IMR-90 (cell line): ENCODE results near the gene GLI1. TPM values are rescaled to one million over a fixed set of nuclear protein-coding genes. Genes with fewer than 3 reads are reported as not detected.

ENCODE experiments used
- ATAC-seq: fragments of 200-7000 bp; cut with Tn5 transposase; 2 replicates; pipeline ENCODE4 v1.9.1; 2020; ENCODE audit warnings: low read depth, mild to moderate bottlenecking, moderate library complexity
- BruUV-seq: library from RNA; stranded (reverse); fragments of 400-500 nt; replicated peaks from 2 replicates; lab custom pipeline; 2021; lab: Mats Ljungman, UMichigan
- CTCF ChIA-PET: fragments of 300-600 bp; formaldehyde crosslinking; extraction: SDS; loops from one replicate; lab custom pipeline; 2021; ENCODE audit warnings: antibody characterized with exemption; lab: Yijun Ruan, JAX
- POLR2A ChIA-PET: fragments of 300-600 bp; sonication (Branson Sonifier 250); formaldehyde crosslinking; loops from one replicate; lab custom pipeline; 2022; ENCODE audit warnings: antibody characterized with exemption; ENCODE audit not compliant: unreplicated experiment; lab: Charles Lee
- DNase-seq: peaks from one replicate; pipeline ENCODE4 v3.0.0; 2013
- H2AFZ ChIP-seq: replicated peaks from 2 replicates; pipeline ENCODE3; 2013; ENCODE audit warnings: low read length, mild to moderate bottlenecking; ENCODE audit not compliant: poor library complexity
- H2AK5ac ChIP-seq: 2 replicates; pipeline ENCODE4 v1.6.1; 2013; ENCODE audit warnings: low read depth, low read length, inconsistent platforms
- H2AK9ac ChIP-seq: replicated peaks from 2 replicates; pipeline ENCODE3; 2013; ENCODE audit warnings: mild to moderate bottlenecking, low read depth, low read length, moderate library complexity; ENCODE audit not compliant: poor library complexity
- H2BK120ac ChIP-seq: 2 replicates; pipeline ENCODE4 v1.6.1; 2013; ENCODE audit warnings: low read depth, low read length, inconsistent platforms
- H2BK15ac ChIP-seq: 3 replicates; pipeline ENCODE4 v1.6.1; 2013; ENCODE audit warnings: low read depth, low read length, inconsistent platforms
- H2BK20ac ChIP-seq: 2 replicates; pipeline ENCODE4 v1.6.1; 2013; ENCODE audit warnings: low read depth, mild to moderate bottlenecking, inconsistent platforms, low read length, moderate library complexity
- H2BK5ac ChIP-seq: 2 replicates; pipeline ENCODE4 v1.6.1; 2013; ENCODE audit warnings: mild to moderate bottlenecking, low read depth, low read length, inconsistent platforms; ENCODE audit not compliant: poor library complexity, severe bottlenecking
- H3K14ac ChIP-seq: replicated peaks from 2 replicates; pipeline ENCODE4 v1.6.1; 2013; ENCODE audit warnings: low read depth, low read length, inconsistent platforms
- H3K18ac ChIP-seq: 2 replicates; pipeline ENCODE4 v1.6.1; 2013; ENCODE audit warnings: low read depth, low read length, control low read depth
- H3K23ac ChIP-seq: 2 replicates; pipeline ENCODE4 v1.6.1; 2013; ENCODE audit warnings: low read depth, low read length, inconsistent platforms
- H3K27ac ChIP-seq: 2 replicates; pipeline ENCODE4 v1.5.1; 2013; ENCODE audit warnings: mild to moderate bottlenecking, control low read depth, low read length; ENCODE audit not compliant: insufficient read depth
- H3K27me3 ChIP-seq: 2 replicates; pipeline ENCODE4 v1.6.1; 2013; ENCODE audit warnings: low read length; ENCODE audit not compliant: control insufficient read depth, insufficient read depth
- H3K36me3 ChIP-seq: 2 replicates; pipeline ENCODE4 v1.6.1; 2013; ENCODE audit warnings: low read length, mixed read lengths; ENCODE audit not compliant: control insufficient read depth, insufficient read depth
- H3K4ac ChIP-seq: 2 replicates; pipeline ENCODE4 v1.6.1; 2013; ENCODE audit warnings: low read depth, low read length, inconsistent platforms
- H3K4me1 ChIP-seq: 2 replicates; pipeline ENCODE4 v1.6.1; 2013; ENCODE audit warnings: low read length, mixed read lengths; ENCODE audit not compliant: control insufficient read depth, insufficient read depth
- H3K4me2 ChIP-seq: 2 replicates; pipeline ENCODE4 v1.6.1; 2013; ENCODE audit warnings: low read depth, mild to moderate bottlenecking, control low read depth, low read length, moderate library complexity
- H3K4me3 ChIP-seq: 2 replicates; pipeline ENCODE4 v1.5.1; 2013; ENCODE audit warnings: low read depth, mild to moderate bottlenecking, control low read depth, low read length, moderate library complexity; ENCODE audit not compliant: insufficient read depth
- H3K56ac ChIP-seq: 2 replicates; pipeline ENCODE4 v1.6.1; 2013; ENCODE audit warnings: low read length, inconsistent platforms; ENCODE audit not compliant: insufficient read depth; ENCODE audit errors: extremely low read depth
- H3K79me1 ChIP-seq, 2 experiments: 2 replicates each; pipeline ENCODE4 v1.6.1; 2013; ENCODE audit warnings: low read length in 2 of 2, inconsistent platforms in 1 of 2, low read depth in 1 of 2
- H3K9ac ChIP-seq: 2 replicates; pipeline ENCODE4 v1.6.1; 2013; ENCODE audit warnings: low read depth, low read length, control low read depth
- H3K9me1 ChIP-seq: 2 replicates; pipeline ENCODE4 v1.6.1; 2013; ENCODE audit warnings: low read length, inconsistent platforms; ENCODE audit not compliant: insufficient read depth
- H3K9me3 ChIP-seq: 2 replicates; pipeline ENCODE4 v1.6.1; 2013; ENCODE audit warnings: low read length; ENCODE audit not compliant: control insufficient read depth, insufficient read depth
- H4K20me1 ChIP-seq: 2 replicates; pipeline ENCODE4 v1.6.1; 2013; ENCODE audit warnings: low read length, inconsistent platforms; ENCODE audit not compliant: insufficient read depth
- H4K5ac ChIP-seq: 2 replicates; pipeline ENCODE4 v1.6.1; 2013; ENCODE audit warnings: mild to moderate bottlenecking, low read depth, low read length, control low read depth
- H4K8ac ChIP-seq, 2 experiments: 2 replicates each; pipeline ENCODE4 v1.6.1; 2013; ENCODE audit warnings: low read depth in 2 of 2, low read length in 2 of 2, control low read depth in 1 of 2, inconsistent platforms in 1 of 2
- H4K91ac ChIP-seq: 2 replicates; pipeline ENCODE4 v1.6.1; 2013; ENCODE audit warnings: low read depth, low read length, inconsistent platforms; ENCODE audit not compliant: insufficient read depth
- BHLHE40 ChIP-seq: fragments of 150-350 bp; IDR thresholded peaks from 2 replicates; pipeline ENCODE4 v1.6.1; 2016; ENCODE audit warnings: mild to moderate bottlenecking, low read depth, low read length
- CEBPB ChIP-seq: IDR thresholded peaks from 2 replicates; pipeline ENCODE4 v1.6.1; 2012; ENCODE audit warnings: low read depth, low read length, improper control_type of control experiment
- CTCF ChIP-seq: conservative IDR thresholded peaks from 2 replicates; pipeline ENCODE4 v1.5.1; 2012; ENCODE audit warnings: mild to moderate bottlenecking, low read depth, low read length, improper control_type of control experiment
- ELK1 ChIP-seq: fragments of 150-350 bp; IDR thresholded peaks from 2 replicates; pipeline ENCODE4 v1.6.1; 2016; ENCODE audit warnings: low read depth, mild to moderate bottlenecking, low read length, moderate library complexity, borderline replicate concordance
- FOS ChIP-seq: fragments of 150-350 bp; IDR thresholded peaks from 2 replicates; pipeline ENCODE4 v1.6.1; 2016; ENCODE audit warnings: low read depth, low read length
- MAFK ChIP-seq: IDR thresholded peaks from 2 replicates; pipeline ENCODE4 v1.6.1; 2012; ENCODE audit warnings: low read depth, low read length, improper control_type of control experiment
- MAZ ChIP-seq: IDR thresholded peaks from 2 replicates; pipeline ENCODE4 v1.6.1; 2012; ENCODE audit warnings: low read depth, mild to moderate bottlenecking, low read length, improper control_type of control experiment, moderate library complexity, borderline replicate concordance
- MXI1 ChIP-seq: IDR thresholded peaks from 2 replicates; pipeline ENCODE4 v1.6.1; 2012; ENCODE audit warnings: low read depth, mild to moderate bottlenecking, low read length, moderate library complexity, borderline replicate concordance
- NFE2L2 ChIP-seq: fragments of 150-350 bp; IDR thresholded peaks from 2 replicates; pipeline ENCODE4 v1.6.1; 2016; ENCODE audit warnings: low read depth, mild to moderate bottlenecking, low read length
- POLR2A ChIP-seq: IDR thresholded peaks from 2 replicates; pipeline ENCODE4 v1.6.1; 2012; ENCODE audit warnings: mild to moderate bottlenecking, low read depth, low read length
- RAD21 ChIP-seq: IDR thresholded peaks from 2 replicates; pipeline ENCODE4 v1.6.1; 2012; ENCODE audit warnings: low read length, improper control_type of control experiment
- RCOR1 ChIP-seq: IDR thresholded peaks from 2 replicates; pipeline ENCODE4 v1.6.1; 2012; ENCODE audit warnings: mild to moderate bottlenecking, low read length, improper control_type of control experiment; ENCODE audit not compliant: insufficient replicate concordance
- RFX5 ChIP-seq: IDR thresholded peaks from 2 replicates; pipeline ENCODE4 v1.8.0; 2012; ENCODE audit warnings: low read depth, mild to moderate bottlenecking, low read length, moderate library complexity
- WGBS, 2 experiments: methylation state at CpG; one replicate each; pipeline versions ENCODE4 v1.1.5 to v1.1.7; 2013; ENCODE audit warnings: missing lambda C conversion rate in 2 of 2; ENCODE audit not compliant: insufficient read length in 1 of 2; ENCODE audit errors: extremely low coverage in 2 of 2; 5-methylcytosine and 5-hydroxymethylcytosine counted together
- dilution Hi-C: fragments of 300-500 bp; cut with HindIII; formaldehyde crosslinking; loops from one replicate; pipeline ENCODE4 v1.14.3; 2018; ENCODE audit warnings: low sequenced_read_pairs; ENCODE audit not compliant: unreplicated experiment
- in situ Hi-C: fragments of 300-500 bp; cut with MboI; formaldehyde crosslinking; loops from 3 replicates; pipeline ENCODE4 v1.14.3; 2019; ENCODE audit warnings: low sequenced_read_pairs, inconsistent platforms, mixed read lengths
- intact Hi-C: fragments of 100-400 bp; cut with micrococcal nuclease; formaldehyde crosslinking; loops from 2 replicates; pipeline ENCODE4 v1.10.0; 2022
- polyA plus RNA-seq, 3 experiments: library from polyadenylated mRNA; depleted of rRNA; stranded (reverse); fragments of >200 nt; gene quantifications; 2 replicates each; pipeline ENCODE4 v1.2.3, GENCODE V29; 2012; ENCODE audit warnings: low replicate concordance in 1 of 3
- total RNA-seq: library from RNA; depleted of rRNA; stranded (reverse); fragments of >200 nt; gene quantifications from 2 replicates; pipeline ENCODE4 v1.2.3, GENCODE V29; 2012

GLI1 gene
- total and polyA plus RNA-seq, 2 of the 4 experiments (the other 2 are of a cell fraction) = 1.3 to 3.8 TPM

GRCh38 chr12:57514720-57515407, 55.3 kb downstream of the GLI1 start:
- peaks cover 3% of the 10 kb centered on the region; the same call in 1 of the 2 replicates for H3K9me1 ChIP-seq
- H2BK120ac ChIP-seq = no peak overlapping the region
- no peak overlapping the region for H3K4ac ChIP-seq
- H3K56ac ChIP-seq = no peak overlapping the region
- no peak overlapping the region for H4K5ac ChIP-seq
- in situ Hi-C loops = no loop called here
- DNase-seq = no peak
- H3K27me3 ChIP-seq = no peaks in the 10 kb centered on the region
- no peak overlapping the region for H3K4me2 ChIP-seq
- H4K20me1 ChIP-seq = peaks cover 93% of the 10 kb centered on the region
- H3K79me1 ChIP-seq = peaks cover 22 to 79% of the 10 kb centered on the region in 2 experiments
- ChIA-PET POLR2A (no interaction called here), CTCF (interaction anchor here (0.5 kb wide), 1 partner anchor 118 kb away, joined by 3 read pairs; the partner anchor contains the start of gene B4GALNT1)
- H2AK5ac ChIP-seq = no peak overlapping the region
- no peak overlapping the region for H2AK9ac ChIP-seq
- intact Hi-C loops = no loop called here
- no peak overlapping the region for H3K4me3 ChIP-seq
- H3K27ac ChIP-seq = no peak overlapping the region
- H3K9me3 ChIP-seq = no peaks in the 10 kb centered on the region
- H3K14ac ChIP-seq = no peak overlapping the region
- no peaks in the 10 kb centered on the region; the same call in 1 of the 2 replicates for H3K4me1 ChIP-seq
- H3K36me3 ChIP-seq = peaks cover 77% of the 10 kb centered on the region
- no peak overlapping the region; a peak in 1 of 4 replicates for H4K8ac ChIP-seq
- no peak for ATAC-seq
- no peak overlapping the region for H3K23ac ChIP-seq
- H2AFZ ChIP-seq = no peak overlapping the region
- no peak overlapping the region for H3K9ac ChIP-seq
- H4K91ac ChIP-seq = no peak overlapping the region
- H3K18ac ChIP-seq = no peak overlapping the region
- TF ChIP-seq MAZ = no peak
- TF ChIP-seq MXI1 = no peak
- TF ChIP-seq POLR2A = no peak
- no peak for TF ChIP-seq NFE2L2
- TF ChIP-seq FOS = no peak
- TF ChIP-seq RFX5 = no peak
- TF ChIP-seq CTCF = no peak
- TF ChIP-seq CEBPB = no peak
- no peak for TF ChIP-seq RCOR1
- no peak for TF ChIP-seq RAD21
- TF ChIP-seq ELK1 = no peak
- no peak for TF ChIP-seq BHLHE40
- no peak for TF ChIP-seq MAFK
- 81% methylated on average over 3 of the region's 9 CpGs; no CpG with 5 or more reads in 1 of the 2 experiments for WGBS, 2 experiments
- dilution Hi-C loops = no loop called here
- no peak overlapping the region for H2BK20ac ChIP-seq
- H2BK5ac ChIP-seq = no peak overlapping the region
- H2BK15ac ChIP-seq = no peak overlapping the region
- BruUV-seq = no TSS peak
